Measurements from ENCODE around the gene SND1.

Gene SND1

DNA sequence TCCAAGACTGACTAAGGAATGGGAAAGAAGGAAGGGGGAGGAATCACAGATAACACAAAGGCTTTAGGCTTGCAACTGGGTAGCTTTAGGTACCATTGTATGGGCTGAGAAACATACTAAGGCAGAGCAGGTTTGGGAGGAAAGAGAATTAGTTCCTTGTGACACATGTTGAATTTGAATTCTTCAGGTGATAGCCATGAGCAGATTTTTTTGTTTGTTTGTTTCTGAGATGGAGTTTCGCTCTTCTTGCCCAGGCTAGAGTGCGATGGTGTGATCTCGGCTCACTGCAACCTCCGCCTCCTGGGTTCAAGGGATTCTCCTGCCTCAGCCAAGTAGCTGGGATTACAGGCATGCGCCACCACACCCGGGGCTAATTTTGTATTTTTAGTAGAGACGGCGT is 4.4 kb upstream of the SND1 start:
- Histone ChIP-seq H3K4me3 (no peak overlapping the region), H3K4me2 (no peak overlapping the region), H3K36me3 (no peaks in the 10 kb centered on the region), H3K9ac (no peak overlapping the region), H3K27ac (no peak overlapping the region), H3K27me3 (no peaks in the 10 kb centered on the region), H3K4me1 (peaks cover 5 to 19% (median 14%) of the 10 kb centered on the region in 10 experiments; a peak in 18 of 20 replicates), H3K9me3 (replicated peaks in 1 of 11) (no peaks in the 10 kb centered on the region), H4K20me1 (peaks cover 0 to 5% (median 0%) of the 10 kb centered on the region in 11 experiments; a peak in 6 of 22 replicates)
- no peak for TF ChIP-seq Cebpa-rat (IDR thresholded peaks at IDR 0.05)

DNA sequence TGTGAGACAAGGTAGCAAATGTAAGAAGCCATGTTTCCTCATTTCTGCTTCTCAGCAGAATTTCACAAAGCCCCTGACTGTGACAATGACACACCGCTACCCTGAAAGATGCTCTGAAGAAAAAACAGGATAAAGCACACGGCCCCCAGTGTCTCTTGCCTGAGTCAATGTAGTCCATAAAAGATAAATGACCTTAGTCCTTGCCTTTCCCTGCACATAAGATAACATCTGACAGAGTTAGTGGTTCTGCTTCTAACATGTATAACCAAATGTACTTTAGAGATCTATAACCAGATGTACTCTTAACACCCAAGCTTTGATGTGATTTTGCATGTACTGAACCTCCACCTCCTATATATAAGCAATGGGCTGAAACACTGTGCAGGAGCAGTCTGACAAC is 3.0 kb upstream of the SND1 start:
- H4K20me1 ChIP-seq, result peaks cover under 1 to 18% (median 8%) of the 10 kb centered on the region in 11 experiments; a peak in 15 of 22 replicates
- peaks cover 17 to 30% (median 25%) of the 10 kb centered on the region in 10 experiments for H3K4me1 ChIP-seq
- no peaks in the 10 kb centered on the region for H3K9me3 ChIP-seq (replicated peaks in 1 of 11)
- H3K4me3 ChIP-seq, result no peak overlapping the region
- no peaks in the 10 kb centered on the region for H3K27me3 ChIP-seq
- H3K27ac ChIP-seq, result no peak overlapping the region
- no peak for TF ChIP-seq Cebpa-rat (IDR thresholded peaks at IDR 0.05)
- H3K9ac ChIP-seq, result no peak overlapping the region
- no peak overlapping the region for H3K4me2 ChIP-seq
- peaks cover 0 to 5% (median 0%) of the 10 kb centered on the region in 11 experiments; a peak in 4 of 22 replicates for H3K36me3 ChIP-seq

DNA sequence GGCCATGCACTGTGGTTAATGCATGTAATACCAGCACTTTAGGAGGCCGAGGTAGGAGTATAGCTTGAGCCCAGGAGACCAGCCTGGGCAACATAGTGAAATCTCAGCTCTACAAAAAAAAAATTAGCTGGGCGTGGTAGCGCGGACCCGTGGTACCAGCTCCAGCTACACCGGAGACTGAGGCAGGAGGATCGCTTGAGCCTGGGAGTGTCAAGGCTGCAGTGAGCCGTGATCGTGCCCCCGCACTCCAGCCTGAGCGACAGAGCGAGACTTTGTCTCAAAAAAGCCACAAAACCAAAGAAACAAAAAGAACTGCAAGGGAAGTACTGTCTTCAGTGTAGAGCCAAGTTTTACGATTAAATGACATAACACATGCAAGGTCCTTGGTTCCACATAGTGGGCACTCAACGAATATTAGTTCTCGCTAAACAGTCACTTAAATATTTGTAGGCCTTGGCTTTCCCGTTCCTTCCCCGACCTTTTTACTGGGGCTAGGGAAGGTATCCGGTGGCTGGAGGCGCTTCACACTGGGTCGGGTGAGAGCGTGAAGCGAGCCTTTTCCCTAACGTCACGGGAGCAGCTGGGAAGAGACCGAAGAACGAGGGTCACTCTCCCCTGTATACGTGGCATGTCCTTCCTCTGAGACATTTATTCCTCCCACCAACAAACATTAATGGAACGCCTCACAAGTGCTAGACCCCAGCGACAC is 993 bp upstream of the SND1 start:
- Histone ChIP-seq H3K4me2 (peak overlapping the region; percentile 65 to 92 (median 86)), H3K9ac (peak overlapping the region; percentile 84 to 93 (median 89)), H3K27ac (peak overlapping the region; percentile 75 to 89 (median 86)), H3K4me1 (peaks cover 31 to 48% (median 41%) of the 10 kb centered on the region in 10 experiments), H3K27me3 (no peaks in the 10 kb centered on the region), H3K9me3 (replicated peaks in 1 of 11) (no peaks in the 10 kb centered on the region), H3K36me3 (peaks cover 0 to 20% (median 9%) of the 10 kb centered on the region in 11 experiments; a peak in 16 of 22 replicates), H4K20me1 (peaks cover 21 to 38% (median 28%) of the 10 kb centered on the region in 11 experiments; a peak in 21 of 22 replicates), H3K4me3 (peak overlapping the region; percentile 76 to 95 (median 88))
- no peak for TF ChIP-seq Cebpa-rat (IDR thresholded peaks at IDR 0.05)

DNA sequence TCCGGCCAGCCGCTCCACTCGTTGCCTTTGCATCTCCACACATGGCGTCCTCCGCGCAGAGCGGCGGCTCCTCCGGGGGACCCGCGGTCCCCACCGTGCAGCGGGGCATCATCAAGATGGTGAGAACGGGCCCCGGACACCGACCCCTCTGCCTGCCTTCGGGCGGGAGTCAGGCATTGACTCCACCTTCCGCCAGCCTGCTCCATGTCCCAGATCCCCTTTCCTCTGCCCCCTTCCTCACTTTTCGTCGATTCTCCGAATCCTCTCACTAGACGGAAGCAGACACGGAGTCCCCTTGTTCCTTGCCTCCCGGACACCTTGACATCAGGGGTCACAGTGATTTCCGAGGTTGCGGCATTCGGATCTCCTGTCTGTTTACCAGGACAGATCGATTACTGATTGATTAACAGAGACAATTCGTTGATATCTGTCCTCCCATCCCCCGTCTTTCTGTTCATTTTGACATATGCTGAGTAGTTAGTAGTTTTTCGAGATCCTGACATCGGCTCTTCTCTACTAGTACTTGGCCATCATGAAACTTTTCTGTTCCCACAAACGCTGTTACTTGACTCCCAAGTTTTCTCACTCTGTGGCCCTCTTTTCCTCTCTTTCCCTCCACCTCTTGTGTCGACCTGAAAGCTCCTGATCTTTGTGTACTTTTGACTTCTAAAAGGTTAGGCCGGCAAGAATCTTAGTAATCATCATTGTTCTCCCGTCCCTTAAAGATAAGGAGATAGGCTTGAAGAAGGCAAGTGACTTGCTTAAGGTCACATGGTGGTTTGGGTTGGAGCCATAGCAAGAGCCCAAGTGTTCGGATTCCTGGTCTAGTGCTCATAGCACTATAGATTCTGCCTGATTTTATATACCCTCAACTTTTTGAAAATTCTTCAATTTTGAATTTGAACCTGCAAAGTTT is 597 bp downstream of the SND1 start:
- no peak for TF ChIP-seq Cebpa-rat (IDR thresholded peaks at IDR 0.05)
- Histone ChIP-seq H3K27ac (peak overlapping the region; percentile 73 to 89 (median 86)), H3K27me3 (no peaks in the 10 kb centered on the region), H4K20me1 (peaks cover 36 to 54% (median 44%) of the 10 kb centered on the region in 11 experiments; a peak in 21 of 22 replicates), H3K4me2 (peak overlapping the region; percentile 75 to 93 (median 88)), H3K4me1 (peaks cover 31 to 56% (median 39%) of the 10 kb centered on the region in 10 experiments), H3K36me3 (peaks cover 5 to 36% (median 24%) of the 10 kb centered on the region in 11 experiments; a peak in 20 of 22 replicates), H3K9me3 (replicated peaks in 1 of 11) (no peaks in the 10 kb centered on the region), H3K4me3 (peak overlapping the region; percentile 76 to 95 (median 88)), H3K9ac (peak overlapping the region; percentile 87 to 93 (median 90))

DNA sequence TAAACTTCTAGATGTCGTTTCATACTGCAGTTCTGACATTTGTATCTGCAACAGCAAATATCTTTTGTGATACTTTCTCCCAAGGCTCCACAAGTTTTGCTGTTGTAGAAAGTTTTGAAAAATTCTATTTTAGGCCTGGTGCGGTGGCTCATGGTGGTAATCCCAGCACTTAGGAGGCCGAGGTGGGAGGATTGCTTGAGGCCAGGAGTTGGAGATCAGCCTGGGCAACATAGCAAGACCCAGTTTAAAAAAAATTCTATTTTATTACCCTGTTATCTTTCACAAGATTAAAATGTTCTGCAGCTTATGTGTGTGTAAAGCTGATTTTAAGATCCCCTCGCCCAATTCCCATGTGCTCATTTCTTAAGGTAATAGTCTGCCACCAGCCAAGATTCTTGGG is 1.4 kb downstream of the SND1 start:
- Histone ChIP-seq H3K4me1 (peaks cover 35 to 64% (median 45%) of the 10 kb centered on the region in 10 experiments), H3K9me3 (replicated peaks in 1 of 11) (no peaks in the 10 kb centered on the region), H3K4me3 (peak overlapping the region; percentile 76 to 95 (median 88)), H3K27ac (peak overlapping the region in 2 of 11 experiments; percentile 88 to 89; a peak in 2 of 22 replicates), H3K36me3 (peaks cover 8 to 42% (median 32%) of the 10 kb centered on the region in 11 experiments; a peak in 20 of 22 replicates), H4K20me1 (peaks cover 44 to 62% (median 52%) of the 10 kb centered on the region in 11 experiments; a peak in 21 of 22 replicates), H3K4me2 (peak overlapping the region; percentile 75 to 93 (median 88)), H3K27me3 (no peaks in the 10 kb centered on the region), H3K9ac (peak overlapping the region; percentile 87 to 93 (median 90); a peak in 16 of 22 replicates)
- TF ChIP-seq Cebpa-rat (IDR thresholded peaks at IDR 0.05), result no peak

DNA sequence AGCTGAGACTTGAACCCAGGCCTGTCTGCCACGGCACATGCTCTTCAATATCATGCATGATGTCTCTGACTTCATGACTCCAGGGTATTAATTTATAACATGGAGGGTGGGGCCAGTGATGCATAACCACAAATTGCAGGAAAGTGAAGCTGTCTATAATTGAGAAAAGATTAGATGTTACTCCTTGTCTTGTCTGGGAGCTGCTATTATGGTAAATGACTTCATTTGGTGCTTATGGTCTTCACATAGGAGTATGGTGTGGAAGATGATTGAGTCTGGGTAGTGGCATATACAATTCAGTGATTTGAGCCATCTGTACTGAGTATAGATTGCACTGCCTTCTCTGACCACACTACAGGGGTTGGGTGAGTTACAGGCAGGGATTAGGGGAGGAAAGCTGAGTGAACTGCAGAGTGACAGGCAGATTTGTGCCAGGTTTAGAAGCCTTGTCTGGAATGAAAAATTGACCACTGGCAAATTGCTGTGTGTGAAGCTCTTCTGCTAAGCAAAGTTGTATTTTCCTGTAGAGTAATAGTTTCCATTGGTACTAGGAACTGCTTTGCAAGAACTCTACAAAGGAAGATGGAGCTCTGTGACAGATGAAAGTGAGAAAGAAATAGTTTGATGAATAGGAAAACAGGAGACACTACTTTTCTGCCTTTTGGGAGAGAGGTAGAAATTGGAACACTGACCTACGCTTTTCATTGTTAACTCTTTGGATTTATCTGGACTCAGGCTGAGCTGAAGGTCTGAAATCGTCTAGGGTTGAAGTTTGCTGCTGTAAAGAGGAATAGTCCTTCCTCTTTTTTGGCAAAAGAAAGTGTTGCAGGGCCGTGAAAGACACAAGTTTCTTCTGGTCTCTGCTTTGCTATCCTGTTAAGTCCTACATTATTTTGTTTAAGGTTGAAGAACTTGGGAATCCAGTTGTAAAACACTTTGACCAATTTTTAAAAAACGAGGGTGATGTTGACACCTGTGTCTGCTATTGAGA is 2.7 kb downstream of the SND1 start:
- H3K4me3 ChIP-seq, result peak overlapping the region; percentile 13 to 95 (median 86); a peak in 13 of 20 replicates
- peak overlapping the region in 4 of 11 experiments; percentile 23 to 91 (median 88); a peak in 2 of 22 replicates for H3K9ac ChIP-seq
- peaks cover 41 to 77% (median 52%) of the 10 kb centered on the region in 10 experiments for H3K4me1 ChIP-seq
- peaks cover 57 to 75% (median 65%) of the 10 kb centered on the region in 11 experiments; a peak in 21 of 22 replicates for H4K20me1 ChIP-seq
- H3K27me3 ChIP-seq, result no peaks in the 10 kb centered on the region
- peaks cover 8 to 51% (median 43%) of the 10 kb centered on the region in 11 experiments; a peak in 20 of 22 replicates for H3K36me3 ChIP-seq
- no peaks in the 10 kb centered on the region for H3K9me3 ChIP-seq (replicated peaks in 1 of 11)
- peak overlapping the region in 3 of 11 experiments; percentile 1 to 24 (median 17); a peak in 4 of 22 replicates for H3K27ac ChIP-seq
- peak overlapping the region; percentile 75 to 93 (median 88) for H3K4me2 ChIP-seq
- no peak for TF ChIP-seq Cebpa-rat (IDR thresholded peaks at IDR 0.05)

DNA sequence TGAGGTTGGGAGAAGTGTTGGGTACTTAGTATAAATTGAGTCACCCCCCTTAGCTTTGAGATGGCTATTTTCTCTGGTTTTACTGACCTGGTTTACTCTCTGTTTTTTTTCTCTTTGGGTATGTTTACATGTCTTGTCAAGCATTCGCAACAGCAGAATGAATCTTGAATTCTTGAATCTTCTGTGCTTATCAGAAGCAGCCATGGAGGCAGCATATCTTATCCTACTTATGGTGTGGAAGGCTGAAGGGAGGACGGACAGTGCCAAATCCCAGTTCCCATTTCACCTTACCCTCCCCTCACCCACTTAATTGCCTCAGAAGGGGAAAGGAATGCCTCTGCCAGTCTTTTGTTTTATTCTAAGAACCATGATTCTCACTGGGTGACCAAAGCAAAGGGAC is 3.7 kb downstream of the SND1 start:
- Histone ChIP-seq H3K4me2 (peak overlapping the region in 6 of 11 experiments; percentile 84 to 93 (median 92); a peak in 9 of 22 replicates), H3K27me3 (no peaks in the 10 kb centered on the region), H3K4me3 (no peak overlapping the region; a peak in 1 of 20 replicates), H3K9me3 (replicated peaks in 1 of 11) (no peaks in the 10 kb centered on the region), H4K20me1 (peaks cover 66 to 85% (median 75%) of the 10 kb centered on the region in 11 experiments; a peak in 21 of 22 replicates), H3K9ac (no peak overlapping the region), H3K27ac (peak overlapping the region in 2 of 11 experiments; percentile 22 to 25; a peak in 1 of 22 replicates), H3K4me1 (peaks cover 40 to 81% (median 48%) of the 10 kb centered on the region in 10 experiments), H3K36me3 (peaks cover 17 to 61% (median 53%) of the 10 kb centered on the region in 11 experiments)
- no peak for TF ChIP-seq Cebpa-rat (IDR thresholded peaks at IDR 0.05)
